ENCODE measurements around the gene ZNF268.
"Not testable (repeated sequence)": the region's sequence is repeated elsewhere in the genome, so short reads cannot be mapped to it uniquely, and the experiment has no call there.

ZNF268 gene

DNA sequence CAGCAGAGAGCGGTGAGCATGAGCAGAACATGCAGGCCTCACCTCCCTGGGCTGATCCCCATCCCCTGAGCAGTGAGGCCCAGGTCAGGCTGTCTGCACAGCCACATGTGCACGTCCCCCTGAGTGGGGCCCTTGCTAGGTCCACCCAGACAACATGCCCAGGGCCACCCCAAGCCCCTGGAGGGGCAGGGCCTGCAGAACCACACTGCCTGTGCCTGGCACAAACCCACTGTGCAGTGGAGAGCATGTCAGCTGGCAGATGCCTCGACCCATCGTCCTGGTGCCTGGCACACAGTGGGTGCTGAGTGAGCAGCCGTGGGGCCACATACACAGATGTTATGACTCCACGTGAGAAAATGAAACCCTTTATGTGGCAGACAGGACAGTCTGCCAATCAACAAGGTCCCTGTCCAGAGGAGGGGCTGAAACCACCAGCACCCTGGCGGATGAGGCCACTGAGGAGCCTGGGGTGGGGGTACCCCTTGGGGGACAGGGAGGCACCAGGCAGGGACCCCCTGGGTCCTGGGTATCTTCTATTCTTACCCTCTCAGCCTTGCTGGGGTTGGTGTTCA lies 46.1 kb downstream of the ZNF268 start:
- no peak for FAIRE-seq

DNA sequence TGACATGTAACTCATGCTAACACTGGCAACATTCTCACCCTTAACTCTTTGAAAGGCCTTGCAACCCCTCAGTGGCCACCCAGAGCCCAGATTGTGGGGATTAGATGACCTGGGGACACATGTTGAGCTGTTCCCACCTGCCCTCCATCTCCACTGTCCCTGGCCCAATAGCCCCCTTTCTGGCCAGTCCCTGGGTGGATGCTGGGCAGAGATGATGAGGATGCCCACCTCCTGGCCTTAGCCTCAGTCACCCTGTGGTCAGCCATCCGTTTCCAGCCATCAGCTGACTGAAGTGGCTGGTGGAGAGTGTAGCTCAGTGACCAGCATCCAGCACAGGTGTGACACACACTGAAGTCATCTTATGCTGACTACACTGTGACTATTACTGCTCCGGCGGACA lies 49.7 kb downstream of the ZNF268 start:
- FAIRE-seq, result no peak

DNA sequence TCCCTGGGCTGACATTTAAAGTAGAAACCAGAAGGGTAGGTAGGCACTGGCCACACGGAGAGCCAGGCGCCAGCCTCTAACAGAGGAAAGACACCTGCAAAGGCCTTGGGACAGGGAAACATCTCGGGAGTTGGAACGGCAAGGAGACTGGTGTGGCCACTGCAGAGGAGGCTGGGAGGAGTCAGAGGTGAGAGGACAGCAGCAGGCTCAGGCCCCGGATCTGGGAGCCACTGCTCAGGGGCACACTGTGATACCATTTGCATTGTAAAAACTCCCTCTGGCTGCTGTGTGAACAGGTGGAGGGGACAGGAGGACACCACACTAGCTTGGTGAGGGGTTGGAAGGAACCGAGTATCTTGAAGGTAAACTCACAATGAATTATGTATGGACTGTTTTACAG lies 51.7 kb downstream of the ZNF268 start:
- no peak for FAIRE-seq

DNA sequence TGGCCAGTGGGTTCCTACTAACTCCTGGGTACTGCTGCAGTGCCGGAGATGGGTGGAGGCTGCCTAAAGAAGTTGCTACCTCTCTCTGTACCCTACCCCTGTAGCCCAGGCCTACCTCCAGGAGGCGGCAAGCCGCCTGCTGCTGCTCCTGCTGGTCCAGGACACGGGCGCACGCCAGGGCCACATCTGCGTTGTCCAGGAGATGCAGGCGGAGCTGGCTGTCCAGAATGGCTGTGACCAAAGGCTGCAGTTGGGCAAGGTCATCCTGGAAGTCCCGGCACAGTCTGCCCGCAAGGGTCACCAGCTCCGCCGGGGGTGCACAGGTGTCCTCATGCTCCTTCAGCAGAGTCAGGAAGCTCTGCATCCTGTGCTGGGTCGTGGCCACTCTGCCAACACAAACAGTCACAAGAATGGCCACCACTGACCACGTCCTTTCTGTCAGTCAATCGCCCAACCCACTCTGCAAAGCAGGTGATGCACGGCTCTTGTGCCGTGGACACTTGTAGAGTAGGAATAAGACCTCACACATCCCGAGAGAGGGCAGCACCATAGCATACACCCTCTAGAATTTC lies 52.8 kb downstream of the ZNF268 start:
- FAIRE-seq, result no peak

DNA sequence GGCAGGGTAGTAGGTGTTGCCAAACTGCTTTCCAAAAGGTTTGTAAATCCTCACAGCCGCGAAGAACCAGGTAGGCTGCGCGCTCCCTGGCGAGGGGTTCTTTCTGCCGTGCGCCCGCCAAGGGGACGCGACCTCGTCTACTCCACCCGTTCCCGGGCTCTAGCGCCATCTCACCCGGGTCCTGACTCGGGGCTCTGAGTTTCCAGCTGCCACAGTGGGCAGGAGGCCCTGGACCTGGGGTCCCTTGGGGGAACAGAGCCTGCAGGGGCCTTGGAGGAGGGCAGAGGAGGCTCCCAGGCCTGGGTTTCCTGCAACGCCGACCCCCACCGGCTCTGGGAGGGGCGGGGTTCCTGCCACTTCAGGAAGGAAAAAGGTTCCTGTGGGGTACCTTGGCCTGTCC lies 53.7 kb downstream of the ZNF268 start:
- FAIRE-seq, result no peak

DNA sequence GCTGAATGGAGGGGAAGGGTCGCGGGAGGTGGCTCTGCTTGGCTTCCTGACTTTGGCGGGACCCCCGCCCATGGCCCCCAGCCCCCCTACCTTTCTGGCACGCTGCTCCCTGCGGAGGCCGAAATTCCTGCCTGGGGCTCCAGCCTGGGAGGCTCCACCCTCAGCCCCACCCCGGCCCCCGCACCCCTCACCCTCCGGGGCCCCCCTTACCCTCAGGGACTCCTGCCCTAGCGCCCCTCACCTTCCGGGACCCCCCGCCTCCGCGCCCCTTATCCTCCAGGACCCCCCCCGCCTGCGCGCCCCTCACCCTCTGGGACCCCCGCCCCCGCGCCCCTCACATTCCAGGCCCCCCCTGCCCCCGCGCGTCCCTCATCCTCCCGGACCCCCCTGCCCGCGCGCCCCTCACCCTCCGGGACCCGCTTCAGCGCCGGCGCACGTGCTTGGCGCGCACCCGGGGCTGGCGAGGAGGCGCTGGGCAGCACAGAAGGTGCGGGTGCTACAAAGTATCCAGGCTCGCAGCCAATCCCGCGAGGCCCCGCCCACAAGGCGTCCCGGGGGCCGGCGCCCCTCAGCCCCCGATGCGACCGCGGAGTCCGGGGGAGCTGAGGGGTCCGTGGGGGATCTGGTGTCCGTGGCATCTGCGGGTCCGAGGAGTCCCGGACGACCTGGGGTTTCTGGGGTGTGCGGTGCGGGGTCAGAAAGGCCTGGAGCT lies 54.3 kb downstream of the ZNF268 start, which contains the start of gene ANHX:
ANHX (minus strand) TSS at position 477 of the 712 bp plus-strand sequence. CDS start 1,521 bp downstream, outside the sequence.
- FAIRE-seq, result no peak

DNA sequence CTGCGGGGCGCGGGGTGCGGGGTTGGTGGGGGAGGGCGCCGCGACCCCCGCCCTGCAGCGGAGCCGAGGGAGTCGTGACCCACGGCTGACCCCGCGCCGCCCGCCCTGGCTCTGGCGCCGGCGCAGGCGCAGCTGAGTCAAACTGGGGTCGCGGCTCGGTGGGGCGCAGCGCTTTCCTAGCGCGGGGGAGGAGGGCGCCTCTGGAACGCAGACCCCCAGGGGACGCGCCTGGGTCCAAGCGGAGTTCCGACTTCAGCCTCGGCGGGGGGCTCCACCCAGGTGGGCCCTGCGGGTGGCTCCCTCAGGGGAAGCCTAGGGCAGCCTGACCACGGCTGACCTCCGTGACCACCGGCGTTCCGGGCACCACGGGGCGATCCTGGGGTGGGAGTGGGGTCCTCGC lies 54.8 kb downstream of the ZNF268 start:
- no peak for FAIRE-seq

DNA sequence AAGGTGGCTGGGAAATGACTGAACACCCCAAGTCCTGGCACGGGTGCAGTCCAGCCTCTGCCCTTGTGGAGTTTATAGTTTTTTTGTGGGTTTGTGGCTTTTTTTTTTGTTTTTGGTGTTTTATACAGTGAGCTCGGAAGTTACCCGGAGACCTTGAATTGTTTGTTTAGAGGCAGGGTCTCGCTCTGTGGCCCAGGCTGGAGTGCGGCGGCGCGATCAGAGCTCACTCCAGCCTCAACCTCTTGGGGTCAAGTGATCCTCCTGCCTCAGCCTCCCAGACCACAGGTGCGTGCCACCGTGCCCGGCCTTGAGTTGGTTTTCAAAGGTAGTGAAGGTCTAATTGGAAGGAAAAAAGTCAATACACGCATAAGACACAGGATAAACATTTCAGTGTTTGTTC lies 55.3 kb downstream of the ZNF268 start:
- no peak for FAIRE-seq

DNA sequence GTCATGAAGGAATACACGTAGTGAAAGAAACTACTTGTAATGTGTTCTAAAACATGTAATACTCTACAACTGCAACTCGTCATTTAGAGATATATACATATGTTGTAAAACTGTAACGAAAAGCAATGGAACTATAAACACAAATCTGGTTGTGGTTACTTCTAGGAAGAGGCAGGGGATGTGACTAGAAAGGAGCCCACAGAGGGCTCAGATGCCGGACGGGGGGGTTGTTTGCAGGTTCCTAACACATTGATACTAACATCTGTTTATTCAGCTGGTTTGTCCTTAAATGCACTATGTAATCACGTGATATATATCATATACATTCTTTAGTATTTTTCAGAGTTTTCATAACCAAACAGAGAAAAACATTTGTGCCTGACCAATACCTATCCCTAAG lies 70.4 kb downstream of the ZNF268 start:
- no peak for FAIRE-seq

DNA sequence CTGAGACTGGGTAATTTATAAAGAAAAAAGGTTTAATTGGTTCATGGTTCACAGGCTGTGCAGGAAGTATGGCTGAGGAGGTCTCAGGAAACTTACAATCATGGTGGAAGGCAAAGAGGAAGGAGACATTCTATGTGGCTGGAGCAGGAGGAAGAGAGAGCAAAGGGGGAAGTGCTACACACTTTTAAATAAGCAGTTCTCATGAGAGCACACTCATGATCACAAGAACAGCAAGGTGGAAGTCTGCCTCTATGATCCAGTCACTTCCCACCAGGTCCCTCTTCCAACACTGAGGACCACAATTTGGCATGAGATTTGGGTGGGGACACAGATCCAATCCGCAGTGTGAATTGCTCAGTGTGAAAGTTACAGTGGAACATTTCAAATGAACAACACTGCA lies 74.5 kb downstream of the ZNF268 start:
- FAIRE-seq, result not testable (repeated sequence)

DNA sequence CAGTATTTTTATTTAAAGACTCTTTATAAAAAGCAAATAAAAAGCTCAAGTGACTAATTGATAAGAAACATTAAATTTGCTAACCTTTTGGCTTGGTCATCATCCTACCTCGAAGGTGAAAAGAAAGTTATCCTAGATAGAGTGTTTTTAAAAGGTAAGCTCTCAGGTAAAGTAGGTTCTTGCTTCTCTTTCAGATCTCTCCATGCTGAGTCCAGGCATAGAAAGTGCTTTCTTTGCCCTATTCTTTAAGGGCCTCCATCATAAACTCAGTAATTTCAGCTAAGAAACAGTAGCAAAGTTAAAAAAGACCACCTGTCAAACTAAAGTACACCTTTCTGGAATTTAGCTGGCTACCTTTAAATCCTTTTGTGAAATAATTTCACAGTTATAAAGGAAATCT lies 75.0 kb downstream of the ZNF268 start:
- FAIRE-seq, result no peak

DNA sequence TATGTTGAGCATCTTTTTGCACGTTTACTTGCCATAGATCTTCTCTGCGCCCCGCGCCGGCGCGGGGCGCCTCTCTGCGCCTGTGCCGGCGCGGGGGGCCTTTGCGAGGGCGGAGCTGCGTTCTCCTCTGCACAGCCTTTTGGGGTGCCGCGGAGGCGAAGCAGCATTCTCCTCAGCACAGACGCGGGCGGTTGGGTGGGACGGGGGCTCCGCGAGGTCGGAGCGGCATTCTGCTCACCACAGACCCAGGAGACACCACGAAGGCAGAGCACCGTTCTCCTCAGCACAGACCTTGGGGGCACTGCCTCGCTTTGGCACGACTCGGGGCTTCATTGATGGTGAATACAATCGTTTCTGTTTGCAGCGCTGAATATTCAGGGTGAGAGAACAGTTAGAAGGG lies 82.9 kb downstream of the ZNF268 start:
- no peak for FAIRE-seq

Measured in islet of Langerhans (tissue), 1 donor.